Measurements from ENCODE around the gene HBEGF.

HBEGF gene

DNA sequence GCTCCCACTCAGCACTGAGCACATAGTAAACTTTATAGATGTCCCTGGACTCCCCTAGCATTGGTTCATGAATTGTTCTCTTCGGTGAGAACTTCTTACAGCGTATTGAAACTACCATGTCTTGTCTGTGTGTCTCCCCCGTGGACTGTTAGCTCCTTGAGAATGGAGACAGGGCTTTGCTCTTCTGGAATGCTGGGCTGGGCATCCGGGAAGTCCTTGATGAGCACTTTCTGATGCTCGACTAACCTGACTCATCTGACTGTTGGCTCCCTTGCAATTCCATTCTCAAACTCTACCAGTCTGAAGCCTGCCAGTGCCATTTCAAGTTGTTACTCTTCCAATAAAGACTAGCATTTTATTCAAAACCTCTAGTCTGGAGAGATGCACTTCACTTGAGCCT is 28.5 kb downstream of the HBEGF start:
- Histone ChIP-seq H3K9me3 (ENCODE audit: control insufficient read depth, low read length) (no peaks in the 10 kb centered on the region), H3K27me3 (replicated peaks; ENCODE audit: control insufficient read depth, insufficient read depth, low read length) (no peaks in the 10 kb centered on the region), H3K4me3 (ENCODE audit: low read length) (no peak overlapping the region), H3K9ac (ENCODE audit: low read length) (no peak overlapping the region), H3K36me3 (ENCODE audit: control insufficient read depth, insufficient read depth, low read length, severe bottlenecking) (no peaks in the 10 kb centered on the region), H3K4me1 (ENCODE audit: control insufficient read depth, insufficient read depth, low read length) (peaks cover 4% of the 10 kb centered on the region)
- DNase-seq (ENCODE audit: low read depth) = peak; percentile 21

DNA sequence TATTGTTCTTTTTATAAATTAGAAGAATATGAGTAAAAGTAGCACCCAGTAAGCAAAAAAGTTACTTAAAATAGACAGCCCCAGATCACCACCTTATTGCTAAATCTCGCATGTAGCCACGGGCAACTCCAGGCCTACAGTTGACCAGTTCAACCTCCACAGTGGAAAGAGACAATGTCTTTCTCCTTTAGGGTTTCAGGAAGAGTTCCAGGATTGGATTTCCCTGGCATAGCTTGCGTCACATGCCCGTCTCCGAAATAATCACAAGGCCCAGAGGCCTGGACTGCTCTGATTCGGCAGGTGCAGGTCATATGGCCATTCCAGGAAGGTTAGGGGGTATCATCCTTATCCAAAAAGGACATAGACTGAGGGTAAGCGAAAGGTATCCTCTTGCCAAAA is 33.6 kb downstream of the HBEGF start:
- Histone ChIP-seq H3K27me3 (replicated peaks; ENCODE audit: control insufficient read depth, insufficient read depth, low read length) (no peaks in the 10 kb centered on the region), H3K9me3 (ENCODE audit: control insufficient read depth, low read length) (no peaks in the 10 kb centered on the region), H3K4me3 (ENCODE audit: low read length) (no peak overlapping the region), H3K36me3 (ENCODE audit: control insufficient read depth, insufficient read depth, low read length, severe bottlenecking) (no peaks in the 10 kb centered on the region), H3K4me1 (ENCODE audit: control insufficient read depth, insufficient read depth, low read length) (peaks cover 24% of the 10 kb centered on the region), H3K9ac (ENCODE audit: low read length) (no peak overlapping the region)
- DNase-seq (ENCODE audit: low read depth) = no peak

DNA sequence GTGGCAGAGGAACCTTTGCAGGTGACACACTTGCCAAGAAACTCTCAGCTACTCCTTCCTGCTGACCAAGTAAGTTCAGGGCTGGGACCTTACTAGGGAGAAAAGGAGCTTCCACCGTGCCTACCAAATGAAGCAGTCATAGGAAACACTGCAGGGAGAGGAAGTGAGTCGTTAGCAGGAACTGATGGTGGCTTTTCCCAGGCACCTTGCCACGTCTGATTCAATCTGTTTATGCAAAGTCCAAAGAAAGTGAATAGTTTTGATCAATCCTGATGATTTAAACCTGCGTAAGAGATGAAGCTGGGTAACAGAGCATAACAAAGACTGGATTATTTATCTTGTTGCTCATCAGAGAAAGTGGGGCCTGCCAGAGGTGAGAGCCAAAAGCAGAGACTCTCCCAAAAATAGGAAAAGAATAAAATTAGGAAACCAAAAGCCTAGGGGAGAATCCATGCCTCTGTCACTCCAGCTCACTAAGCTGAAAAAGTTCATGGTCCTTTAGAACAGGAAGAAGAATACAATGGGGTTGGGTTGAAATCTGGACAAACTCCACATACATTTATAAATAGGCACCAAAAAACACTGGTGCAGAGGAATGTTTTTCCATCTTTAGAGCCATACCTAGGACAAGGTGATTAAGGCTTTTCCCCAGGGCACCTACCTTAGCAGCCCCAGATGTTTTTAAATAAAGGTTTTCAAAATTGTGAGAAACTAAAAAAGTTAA is 34.2 kb downstream of the HBEGF start:
- peak; percentile 37 for DNase-seq (ENCODE audit: low read depth)
- Histone ChIP-seq H3K9me3 (ENCODE audit: control insufficient read depth, low read length) (no peaks in the 10 kb centered on the region), H3K27me3 (replicated peaks; ENCODE audit: control insufficient read depth, insufficient read depth, low read length) (no peaks in the 10 kb centered on the region), H3K9ac (ENCODE audit: low read length) (no peak overlapping the region), H3K4me3 (ENCODE audit: low read length) (no peak overlapping the region), H3K36me3 (ENCODE audit: control insufficient read depth, insufficient read depth, low read length, severe bottlenecking) (no peaks in the 10 kb centered on the region), H3K4me1 (ENCODE audit: control insufficient read depth, insufficient read depth, low read length) (peaks cover 24% of the 10 kb centered on the region)

DNA sequence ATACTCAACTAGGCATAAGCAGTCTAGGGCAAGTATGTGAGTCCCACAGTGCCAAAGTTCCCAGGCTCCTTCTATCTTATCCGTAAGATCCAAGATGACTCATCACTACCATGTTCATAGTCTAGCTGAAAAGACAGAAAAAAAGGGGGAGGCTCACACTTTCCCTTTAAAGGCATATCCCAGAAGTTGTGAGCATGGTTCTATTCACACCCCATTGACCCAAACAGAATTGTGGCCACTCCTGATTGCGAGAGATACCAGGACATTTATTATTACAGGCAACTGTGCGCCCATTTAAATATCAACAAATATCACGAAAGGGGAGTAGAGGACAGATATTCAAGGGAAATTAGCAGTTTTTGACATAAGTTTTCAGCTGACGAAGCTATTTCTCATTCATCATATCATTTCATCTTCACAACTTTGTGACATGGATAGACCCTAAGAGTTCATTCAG is 35.4 kb downstream of the HBEGF start:
- H3K9me3 ChIP-seq (ENCODE audit: control insufficient read depth, low read length) = no peaks in the 10 kb centered on the region
- DNase-seq (ENCODE audit: low read depth) = peak; percentile 70
- no peaks in the 10 kb centered on the region for H3K36me3 ChIP-seq (ENCODE audit: control insufficient read depth, insufficient read depth, low read length, severe bottlenecking)
- H3K27me3 ChIP-seq (replicated peaks; ENCODE audit: control insufficient read depth, insufficient read depth, low read length) = no peaks in the 10 kb centered on the region
- no peak overlapping the region for H3K4me3 ChIP-seq (ENCODE audit: low read length)
- H3K9ac ChIP-seq (ENCODE audit: low read length) = no peak overlapping the region
- H3K4me1 ChIP-seq (ENCODE audit: control insufficient read depth, insufficient read depth, low read length) = peaks cover 24% of the 10 kb centered on the region

DNA sequence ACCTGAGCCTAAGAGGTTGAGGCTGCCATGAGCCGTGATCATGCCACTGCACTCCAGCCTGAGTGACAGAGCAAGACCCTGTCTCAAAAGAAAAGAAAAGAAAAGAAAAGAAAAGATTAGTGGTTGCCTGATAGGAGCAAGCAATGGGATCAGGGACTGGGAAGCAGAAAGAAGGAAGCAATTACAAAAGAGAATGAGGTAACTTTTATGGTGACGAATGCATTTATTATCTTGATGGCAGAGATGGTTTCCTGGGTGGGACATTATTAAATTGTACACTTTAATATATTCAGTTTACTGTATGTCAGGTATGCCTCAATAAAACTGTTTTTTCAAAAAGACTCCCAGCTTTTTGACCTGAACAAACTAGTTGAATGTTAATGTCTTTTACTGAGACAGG is 36.0 kb downstream of the HBEGF start:
- Histone ChIP-seq H3K4me1 (ENCODE audit: control insufficient read depth, insufficient read depth, low read length) (peaks cover 24% of the 10 kb centered on the region), H3K27me3 (replicated peaks; ENCODE audit: control insufficient read depth, insufficient read depth, low read length) (no peaks in the 10 kb centered on the region), H3K36me3 (ENCODE audit: control insufficient read depth, insufficient read depth, low read length, severe bottlenecking) (no peaks in the 10 kb centered on the region), H3K9me3 (ENCODE audit: control insufficient read depth, low read length) (no peaks in the 10 kb centered on the region), H3K9ac (ENCODE audit: low read length) (no peak overlapping the region), H3K4me3 (ENCODE audit: low read length) (no peak overlapping the region)
- no peak for DNase-seq (ENCODE audit: low read depth)

DNA sequence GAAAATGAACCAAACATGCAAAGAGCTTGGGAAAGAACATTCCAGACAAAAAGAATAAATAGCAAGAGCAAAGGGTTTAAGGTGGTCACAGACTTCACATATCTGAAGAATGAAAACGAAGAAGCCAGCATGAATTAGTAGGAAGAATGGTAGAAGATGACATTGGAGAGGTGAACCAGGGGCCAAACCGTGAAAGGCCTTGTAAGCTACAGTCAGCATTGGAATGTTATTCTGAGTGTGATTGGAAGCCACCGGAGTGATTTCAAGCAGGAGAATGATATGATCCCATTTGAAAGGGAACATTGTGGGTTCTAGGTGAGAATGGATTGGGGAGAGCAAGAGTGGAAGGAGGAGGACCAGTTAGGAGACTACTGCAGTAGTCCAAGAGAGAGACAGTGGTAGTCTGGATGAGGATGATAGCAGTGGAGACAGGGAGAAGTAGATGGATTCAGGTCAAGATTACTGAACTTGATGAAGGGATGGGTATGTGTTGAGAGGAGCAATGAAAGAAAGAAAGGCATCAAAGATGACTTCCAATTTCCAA is 36.6 kb downstream of the HBEGF start:
- no peak overlapping the region for H3K4me3 ChIP-seq (ENCODE audit: low read length)
- no peaks in the 10 kb centered on the region for H3K36me3 ChIP-seq (ENCODE audit: control insufficient read depth, insufficient read depth, low read length, severe bottlenecking)
- DNase-seq (ENCODE audit: low read depth) = no peak
- H3K9me3 ChIP-seq (ENCODE audit: control insufficient read depth, low read length) = no peaks in the 10 kb centered on the region
- peaks cover 24% of the 10 kb centered on the region for H3K4me1 ChIP-seq (ENCODE audit: control insufficient read depth, insufficient read depth, low read length)
- no peaks in the 10 kb centered on the region for H3K27me3 ChIP-seq (replicated peaks; ENCODE audit: control insufficient read depth, insufficient read depth, low read length)
- H3K9ac ChIP-seq (ENCODE audit: low read length) = no peak overlapping the region

DNA sequence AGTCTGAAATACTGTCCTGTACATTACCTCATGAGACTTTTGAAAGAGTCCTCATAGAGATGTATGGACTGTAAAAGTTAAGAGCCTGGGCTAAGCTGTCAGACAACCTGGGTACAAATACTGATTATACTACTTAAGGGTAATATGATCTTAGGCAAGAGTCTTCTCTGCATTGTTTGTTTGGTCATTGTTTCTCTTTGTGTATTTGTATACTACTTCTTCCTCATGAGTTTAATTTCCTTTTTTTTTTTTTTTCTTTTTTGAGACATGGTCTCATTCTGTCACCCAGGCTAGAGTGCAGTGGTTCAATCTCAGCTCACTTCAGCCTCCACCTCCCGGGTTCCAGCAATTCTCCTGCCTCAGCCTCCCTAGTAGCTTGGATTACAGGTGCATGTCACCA is 40.9 kb downstream of the HBEGF start:
- DNase-seq (ENCODE audit: low read depth) = no peak
- no peaks in the 10 kb centered on the region for H3K36me3 ChIP-seq (ENCODE audit: control insufficient read depth, insufficient read depth, low read length, severe bottlenecking)
- H3K4me1 ChIP-seq (ENCODE audit: control insufficient read depth, insufficient read depth, low read length) = peaks cover 22% of the 10 kb centered on the region
- H3K9me3 ChIP-seq (ENCODE audit: control insufficient read depth, low read length) = no peaks in the 10 kb centered on the region
- no peak overlapping the region for H3K9ac ChIP-seq (ENCODE audit: low read length)
- H3K27me3 ChIP-seq (replicated peaks; ENCODE audit: control insufficient read depth, insufficient read depth, low read length) = no peaks in the 10 kb centered on the region
- no peak overlapping the region for H3K4me3 ChIP-seq (ENCODE audit: low read length)

DNA sequence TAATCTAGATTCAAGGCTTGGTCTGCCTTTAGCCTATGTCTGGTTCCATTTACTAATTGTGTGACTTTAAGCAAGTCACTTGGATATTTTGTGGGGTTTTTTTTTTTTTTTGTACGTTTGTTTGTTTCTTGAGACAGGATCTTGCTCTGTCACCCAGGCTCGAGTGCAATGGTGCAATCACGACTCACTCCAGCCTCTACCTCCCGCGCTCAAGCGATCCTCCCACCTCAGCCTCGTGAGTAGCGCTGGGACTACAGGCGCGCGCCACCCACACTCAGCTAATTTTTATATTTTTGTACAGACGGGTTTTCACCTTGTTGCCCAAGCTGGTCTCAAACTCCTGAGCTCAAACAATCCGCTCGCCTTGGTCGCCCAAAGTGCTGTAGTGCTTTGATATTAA is 42.4 kb downstream of the HBEGF start:
- H3K9ac ChIP-seq (ENCODE audit: low read length) = no peak overlapping the region

DNA sequence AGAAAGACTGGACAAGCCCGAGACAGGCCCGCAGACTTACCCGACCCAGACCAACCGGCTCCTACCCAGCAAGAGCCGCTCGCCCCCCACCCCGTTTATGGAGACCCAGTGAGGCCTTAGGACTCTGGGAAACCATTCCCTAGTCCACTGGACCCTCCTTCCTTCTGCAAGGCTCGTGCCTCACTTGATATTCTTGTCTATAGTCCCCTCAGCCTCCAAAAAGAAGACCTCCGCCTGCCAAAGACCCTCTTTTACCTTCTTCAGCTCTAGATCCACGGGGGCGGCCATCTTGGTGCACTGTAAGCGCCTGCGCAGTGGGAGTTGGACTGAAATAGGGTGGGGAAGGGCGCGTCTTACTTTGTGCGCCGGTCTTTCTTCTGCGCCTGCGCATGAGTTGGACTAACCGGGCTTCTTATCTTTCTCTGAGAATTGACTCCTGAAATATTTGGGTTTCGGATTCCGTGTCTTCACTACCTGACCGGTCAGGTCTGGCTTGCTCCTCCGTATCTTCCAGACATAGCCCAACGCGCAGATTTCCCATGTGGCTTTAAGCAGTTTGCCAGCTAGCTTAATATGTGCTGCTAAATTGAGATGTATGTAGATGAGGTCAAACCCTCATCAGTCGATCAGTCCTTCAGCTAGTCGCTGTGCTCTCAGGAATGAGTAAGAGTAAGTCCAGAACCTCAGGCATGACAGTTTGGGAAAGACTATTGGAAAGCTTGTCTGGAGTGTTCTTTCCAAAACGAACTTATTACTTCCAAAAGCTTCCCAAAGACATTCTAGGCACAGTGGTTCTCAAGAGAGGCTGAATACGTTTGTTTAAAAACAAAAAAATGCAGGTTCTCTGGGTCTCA is 43.4 kb downstream of the HBEGF start, which contains the start of gene PFDN1:
Gene PFDN1 (minus strand): TSS at position 316 of the 854 bp plus-strand sequence. CDS start 28 bp downstream, at position 288.
- Histone ChIP-seq H3K27me3 (replicated peaks; ENCODE audit: control insufficient read depth, insufficient read depth, low read length) (no peaks in the 10 kb centered on the region), H3K36me3 (ENCODE audit: control insufficient read depth, insufficient read depth, low read length, severe bottlenecking) (peaks cover 8% of the 10 kb centered on the region), H3K9ac (ENCODE audit: low read length) (peak within 1 kb of the TSS; percentile 97), H3K4me3 (ENCODE audit: low read length) (peak within 1 kb of the TSS; percentile 98), H3K4me1 (ENCODE audit: control insufficient read depth, insufficient read depth, low read length) (peaks cover 29% of the 10 kb centered on the region), H3K9me3 (ENCODE audit: control insufficient read depth, low read length) (no peaks in the 10 kb centered on the region)
- peak; percentile 99 for DNase-seq (ENCODE audit: low read depth)

More for the DNA sequence above, 42.4 kb downstream of the HBEGF start:
- peaks cover 7% of the 10 kb centered on the region for H3K36me3 ChIP-seq (ENCODE audit: control insufficient read depth, insufficient read depth, low read length, severe bottlenecking)
- H3K4me1 ChIP-seq (ENCODE audit: control insufficient read depth, insufficient read depth, low read length) = peaks cover 22% of the 10 kb centered on the region
- no peak overlapping the region for H3K4me3 ChIP-seq (ENCODE audit: low read length)
- no peaks in the 10 kb centered on the region for H3K27me3 ChIP-seq (replicated peaks; ENCODE audit: control insufficient read depth, insufficient read depth, low read length)
- no peaks in the 10 kb centered on the region for H3K9me3 ChIP-seq (ENCODE audit: control insufficient read depth, low read length)
- no peak for DNase-seq (ENCODE audit: low read depth)

DNA sequence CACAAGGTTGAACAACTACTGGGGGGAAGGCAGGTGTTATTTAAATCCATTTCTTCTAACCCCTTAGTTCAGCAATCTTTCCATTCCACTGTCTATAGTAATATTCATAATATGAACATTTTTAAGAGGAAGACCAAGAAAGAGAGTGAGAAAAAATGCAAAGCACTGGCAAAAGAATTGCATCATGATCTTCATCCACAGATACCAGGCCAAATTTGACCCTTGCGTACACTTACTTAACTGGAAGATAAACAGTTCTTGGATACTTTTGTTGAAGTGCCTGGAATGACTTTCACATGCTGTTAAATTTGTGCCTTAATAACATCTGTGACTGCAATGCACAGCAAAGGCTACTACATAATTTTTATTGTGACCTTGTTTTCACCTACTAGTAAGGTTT is 45.3 kb downstream of the HBEGF start:
- peaks cover 8% of the 10 kb centered on the region for H3K36me3 ChIP-seq (ENCODE audit: control insufficient read depth, insufficient read depth, low read length, severe bottlenecking)
- H3K4me3 ChIP-seq (ENCODE audit: low read length) = peak overlapping the region; percentile 98
- H3K9me3 ChIP-seq (ENCODE audit: control insufficient read depth, low read length) = no peaks in the 10 kb centered on the region
- peak overlapping the region; percentile 41 for H3K9ac ChIP-seq (ENCODE audit: low read length)
- no peaks in the 10 kb centered on the region for H3K27me3 ChIP-seq (replicated peaks; ENCODE audit: control insufficient read depth, insufficient read depth, low read length)
- DNase-seq (ENCODE audit: low read depth) = no peak
- peaks cover 42% of the 10 kb centered on the region for H3K4me1 ChIP-seq (ENCODE audit: control insufficient read depth, insufficient read depth, low read length)

DNA sequence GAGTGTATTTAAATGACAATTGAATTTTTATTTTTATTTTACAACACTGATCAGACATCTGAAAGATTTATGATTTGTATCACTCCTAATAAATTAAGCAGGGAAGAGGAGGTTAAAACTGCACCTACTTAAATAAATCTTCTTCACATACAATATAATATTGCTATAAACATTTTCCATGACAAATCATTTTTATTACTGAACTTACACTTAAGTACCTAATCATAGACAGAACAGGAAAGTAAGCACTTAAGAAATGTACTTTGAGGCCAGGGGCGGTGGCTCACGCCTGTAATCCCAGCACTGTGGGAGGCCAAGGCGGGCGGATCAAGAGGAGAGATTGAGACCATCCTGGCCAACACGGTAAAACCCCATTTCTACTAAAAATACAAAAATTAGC is 47.3 kb downstream of the HBEGF start:
- Histone ChIP-seq H3K4me1 (ENCODE audit: control insufficient read depth, insufficient read depth, low read length) (peaks cover 61% of the 10 kb centered on the region), H3K9me3 (ENCODE audit: control insufficient read depth, low read length) (no peaks in the 10 kb centered on the region), H3K36me3 (ENCODE audit: control insufficient read depth, insufficient read depth, low read length, severe bottlenecking) (peaks cover 8% of the 10 kb centered on the region), H3K4me3 (ENCODE audit: low read length) (no peak overlapping the region), H3K27me3 (replicated peaks; ENCODE audit: control insufficient read depth, insufficient read depth, low read length) (no peaks in the 10 kb centered on the region), H3K9ac (ENCODE audit: low read length) (no peak overlapping the region)
- no peak for DNase-seq (ENCODE audit: low read depth)
